Globus pallidus (tissue), 1 donor: Measurements from ENCODE around the gene UBTD1.

Experiments
- DNase-seq: peaks from one replicate; pipeline ENCODE4 v3.0.0-alpha.2; 2015; ENCODE audit warnings: low spot score

The UBTD1 gene

DNA sequence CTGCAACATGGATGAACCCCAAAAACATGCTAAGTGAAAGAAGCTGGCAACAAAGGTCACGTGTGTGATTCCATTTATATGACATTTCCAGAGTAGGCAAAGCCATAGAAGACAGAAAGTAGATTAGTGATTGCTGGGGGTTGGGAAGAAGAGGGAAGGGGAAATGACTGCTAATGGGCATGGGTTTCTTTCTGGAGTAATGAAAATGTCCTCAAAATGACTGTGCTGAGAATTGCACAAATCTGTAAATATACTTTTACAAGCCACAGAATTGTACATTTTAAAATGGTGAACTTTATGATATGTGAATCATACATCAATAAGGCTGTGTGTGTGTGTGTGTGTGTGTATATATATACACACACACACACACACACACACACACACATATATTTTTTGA lies 16.3 kb upstream of the UBTD1 start:
- DNase-seq, result no peak

GRCh38 chr10:97483506-97483905 lies 15.2 kb upstream of the UBTD1 start:
- DNase-seq, result no peak

- DNase-seq, result no peak
These were observed 14.8 kb upstream of the UBTD1 start for GRCh38 chr10:97483921-97484320.

GRCh38 chr10:97485647-97486281 lies 13.0 kb upstream of the UBTD1 start:
- DNase-seq, result no peak

DNA sequence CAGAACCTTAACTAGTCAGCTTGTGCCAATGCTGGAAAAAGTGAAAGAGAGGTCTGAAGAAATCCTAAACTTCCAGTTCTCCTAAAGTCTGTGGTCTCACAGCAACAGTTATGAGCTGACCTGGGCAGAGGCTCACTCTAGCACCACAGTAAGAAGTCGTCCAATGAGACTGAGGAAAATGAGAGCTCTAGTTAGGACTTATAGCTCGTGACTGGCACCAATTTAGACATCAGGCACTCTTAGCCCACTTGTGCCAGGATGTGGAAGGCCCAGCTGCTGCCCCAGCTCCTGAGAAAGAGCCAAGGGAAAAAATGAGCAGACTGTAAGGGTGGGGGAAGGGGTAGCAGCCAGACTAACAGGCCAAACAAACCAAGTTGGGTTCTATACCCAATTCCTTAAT lies 8.1 kb upstream of the UBTD1 start:
- DNase-seq, result peak; percentile 85

GRCh38 chr10:97494151-97494550 lies 4.6 kb upstream of the UBTD1 start:
- DNase-seq, result peak; percentile 90

GRCh38 chr10:97494863-97495506 lies 3.7 kb upstream of the UBTD1 start:
- DNase-seq, result no peak

DNA sequence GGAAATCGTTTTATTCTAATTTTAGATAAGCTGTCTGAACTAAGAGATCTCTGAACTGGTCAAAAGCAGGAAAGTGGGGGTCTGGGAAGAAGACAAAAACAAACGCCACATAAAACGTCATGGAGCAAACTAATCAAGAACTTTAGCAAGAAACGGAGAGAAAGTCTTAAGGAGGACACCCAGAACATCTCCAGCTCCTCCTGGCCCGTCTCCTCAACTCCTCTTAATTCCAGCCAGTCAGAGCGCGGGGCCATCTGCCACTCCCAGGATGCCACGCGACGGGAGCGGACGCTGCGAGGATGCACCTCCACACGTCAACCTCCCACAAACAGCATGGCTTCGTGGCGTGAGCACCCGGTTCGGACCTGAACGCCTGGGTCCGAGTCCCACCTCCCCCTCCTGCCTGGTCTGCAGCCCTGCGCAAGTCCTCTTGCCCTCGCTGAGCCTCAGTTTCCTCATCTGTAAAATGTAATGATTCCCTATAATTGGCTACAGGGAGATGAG lies 1.1 kb upstream of the UBTD1 start:
- DNase-seq, result peak; percentile 71

DNA sequence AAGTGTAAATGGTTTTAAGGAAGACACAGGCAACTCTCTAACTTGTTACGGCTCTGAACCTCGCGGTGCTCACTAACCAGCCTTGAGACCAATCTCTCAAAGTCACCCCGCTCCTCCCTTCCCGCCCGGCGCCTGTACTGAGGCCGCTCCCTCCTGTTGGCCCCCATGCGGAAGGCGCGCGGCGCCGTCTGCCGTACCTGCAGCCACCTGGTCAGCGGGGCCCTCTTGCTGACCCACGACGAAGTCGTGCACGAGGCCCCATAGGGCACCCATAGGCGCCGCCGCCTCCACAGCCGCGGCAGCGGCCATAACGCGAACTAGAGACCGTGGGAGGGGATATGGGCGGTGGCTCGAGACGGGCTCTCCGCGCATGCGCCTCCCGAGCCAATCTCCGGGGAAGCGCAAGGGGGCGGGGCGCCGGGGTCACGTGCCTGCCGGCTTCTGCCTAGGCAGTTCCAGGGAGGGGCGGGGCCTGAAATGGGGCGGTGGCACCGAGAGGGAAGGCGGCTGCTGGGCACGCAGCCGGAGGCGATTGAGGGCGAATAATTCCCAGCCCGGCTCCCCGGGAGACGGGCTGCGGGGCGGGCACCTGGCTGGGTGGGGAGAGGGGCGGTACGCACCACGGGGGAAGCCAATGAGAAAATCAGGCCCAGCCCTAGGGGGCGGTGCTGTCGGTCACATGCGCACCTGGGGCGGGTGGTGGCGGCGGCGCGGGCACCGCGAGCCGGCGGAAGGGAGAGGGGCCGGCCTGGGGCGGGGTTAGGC lies 466 bp upstream of the UBTD1 start, which contains the start of gene MMS19:
Gene MMS19, minus strand, starts transcription at position 347 of the 765 bp plus-strand sequence. Its CDS starts 38 bp downstream, at position 309.
- DNase-seq, result peak; percentile 98

GRCh38 chr10:97499561-97500296 lies 1.0 kb downstream of the UBTD1 start:
- peak; percentile 48 for DNase-seq

DNA sequence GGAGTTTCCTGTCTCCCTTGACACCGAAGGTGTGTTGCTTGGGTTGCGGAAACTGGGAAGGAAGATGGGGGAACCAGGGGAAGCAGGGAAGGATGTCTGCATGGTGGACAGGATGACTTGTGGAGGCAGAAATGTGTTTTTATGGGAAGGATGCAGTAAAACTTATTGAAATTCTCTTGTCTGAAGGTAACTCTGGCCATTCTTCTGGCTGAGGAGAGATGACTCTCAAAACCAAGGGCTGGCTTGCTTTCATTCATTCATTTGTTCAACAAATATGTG lies 1.5 kb downstream of the UBTD1 start:
- DNase-seq, result no peak

GRCh38 chr10:97502916-97503315 lies 4.2 kb downstream of the UBTD1 start:
- DNase-seq, result no peak

DNA sequence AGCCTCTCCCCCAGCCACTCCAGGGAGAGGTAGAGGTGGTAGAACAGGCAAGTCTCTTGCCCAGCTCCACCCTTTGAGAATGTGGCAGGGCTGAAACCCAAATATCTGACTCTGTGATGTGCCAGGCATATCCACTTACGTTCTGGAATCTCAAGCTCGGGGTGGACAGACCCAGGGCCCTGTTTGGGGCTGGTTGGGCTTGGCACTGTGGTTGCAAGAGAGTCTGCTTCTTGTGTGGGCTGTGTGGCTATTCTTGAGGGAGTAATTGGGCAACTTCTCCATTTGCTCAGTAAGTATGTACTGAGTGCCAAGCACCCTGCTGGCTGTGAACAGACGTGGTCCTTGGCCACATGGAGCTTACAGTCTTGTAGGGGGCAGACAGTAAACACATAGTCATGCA lies 4.7 kb downstream of the UBTD1 start:
- DNase-seq, result no peak

DNA sequence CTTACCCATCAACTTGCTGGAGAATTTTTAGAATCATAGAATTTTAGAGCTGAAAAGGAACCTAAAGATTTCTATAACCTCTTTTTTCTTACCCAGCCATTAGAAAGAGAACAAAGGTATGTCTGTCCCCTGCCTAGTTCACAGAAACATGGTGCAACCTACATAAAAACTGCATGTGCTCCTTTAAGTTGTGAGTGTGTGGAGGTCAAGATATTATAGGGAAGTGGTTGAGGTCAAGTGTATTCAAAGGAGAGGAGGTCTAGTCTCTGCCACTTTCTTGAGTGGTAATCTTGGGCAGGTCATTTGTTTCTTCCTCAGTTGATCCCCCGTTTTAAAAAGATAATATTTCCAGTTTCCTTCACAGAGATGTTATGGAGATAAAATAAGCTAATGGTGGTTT lies 6.4 kb downstream of the UBTD1 start:
- no peak for DNase-seq

DNA sequence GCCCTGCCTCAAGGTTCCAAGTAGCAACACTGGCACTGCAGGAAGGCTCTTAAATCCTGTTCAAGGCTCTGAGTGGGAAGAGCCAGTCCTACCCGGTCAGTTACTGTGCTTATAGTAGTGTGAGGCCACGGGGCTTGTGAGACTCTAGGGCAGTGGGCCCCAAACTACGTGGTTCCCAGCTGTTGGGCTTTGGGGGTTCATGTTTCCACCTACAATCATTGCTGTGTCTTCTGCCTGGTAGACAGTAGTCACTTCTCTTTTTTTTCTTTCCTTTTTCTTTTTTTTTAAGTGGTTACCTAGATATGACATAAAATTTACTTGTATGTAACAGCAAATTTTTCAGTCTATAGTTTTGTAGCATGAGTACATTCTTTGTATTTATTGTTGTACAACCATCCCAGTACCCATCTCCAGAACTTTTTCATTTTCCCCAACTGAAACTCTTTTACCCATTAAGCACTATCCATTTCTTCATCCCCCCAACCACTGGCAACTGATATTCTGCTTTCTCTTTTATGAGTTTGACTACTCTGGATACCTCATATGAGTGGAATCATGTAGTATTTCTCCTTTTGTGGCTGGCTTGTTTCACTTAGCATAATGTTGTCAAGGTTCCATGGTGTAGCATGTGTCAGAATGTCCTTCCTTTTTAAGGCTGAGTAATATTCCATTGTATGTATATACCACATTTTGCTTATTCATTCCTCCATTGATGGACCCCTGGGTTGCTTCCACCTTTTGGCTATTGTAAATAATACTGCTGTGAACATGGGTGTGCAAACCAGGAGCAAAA lies 7.7 kb downstream of the UBTD1 start:
- DNase-seq, result no peak

GRCh38 chr10:97508342-97508741 lies 9.6 kb downstream of the UBTD1 start:
- DNase-seq, result peak; percentile 73

GRCh38 chr10:97509120-97509680 lies 10.5 kb downstream of the UBTD1 start:
- no peak for DNase-seq

- DNase-seq, result no peak
These were observed 12.0 kb downstream of the UBTD1 start for GRCh38 chr10:97510686-97511085.

DNA sequence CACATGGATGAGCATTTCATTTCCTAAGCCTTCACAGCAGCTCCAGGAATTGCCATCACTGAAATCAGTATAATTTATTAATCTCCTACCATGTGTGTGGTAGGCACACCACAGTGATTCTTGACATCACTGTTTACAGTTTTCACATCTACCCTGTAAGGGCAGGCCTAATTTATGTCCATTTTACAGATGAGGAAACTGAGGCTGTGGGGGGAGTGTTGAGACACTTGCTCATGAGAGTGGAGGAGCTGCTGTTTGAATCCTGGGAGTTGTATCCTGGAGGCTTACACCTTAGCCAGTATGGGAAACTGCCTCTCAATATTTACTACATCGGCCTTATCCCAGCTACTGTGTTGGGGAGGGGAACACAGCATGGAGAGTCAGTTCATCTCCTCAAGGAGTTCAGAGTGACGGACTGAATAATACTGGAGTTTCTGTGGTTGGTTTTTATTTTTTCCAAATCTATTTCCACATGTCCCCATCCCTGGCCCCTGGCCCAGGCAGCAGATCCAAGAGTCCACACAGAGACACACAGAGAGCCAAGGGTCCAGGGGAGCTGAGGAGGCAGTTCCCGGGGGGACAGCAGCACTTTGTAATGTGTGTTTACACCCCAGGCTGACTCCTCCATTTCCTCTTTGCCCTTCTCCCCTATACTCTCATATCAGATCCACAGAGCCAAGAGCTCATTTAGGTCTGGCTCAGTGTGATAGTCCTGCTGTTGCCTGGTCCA lies 13.2 kb downstream of the UBTD1 start:
- no peak for DNase-seq

DNA sequence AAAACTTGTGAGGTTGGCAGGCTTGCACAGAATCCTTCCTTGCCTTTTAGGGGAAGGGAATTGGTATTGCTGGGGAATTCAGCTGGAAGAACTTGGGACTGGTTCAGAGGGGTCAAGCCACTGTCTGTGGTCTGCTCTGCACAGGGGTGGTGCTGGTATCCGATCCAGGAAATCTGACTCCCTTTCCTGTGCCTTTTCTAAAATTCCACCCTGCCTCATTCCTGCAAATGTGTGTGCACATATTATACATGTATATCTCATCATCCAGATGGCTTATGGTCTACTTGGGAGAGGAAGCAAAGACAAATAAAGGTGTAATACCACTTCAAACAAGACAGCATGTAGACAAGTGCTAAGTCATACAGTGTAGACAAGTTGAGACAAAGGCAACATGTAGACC lies 14.3 kb downstream of the UBTD1 start:
- DNase-seq, result no peak

DNA sequence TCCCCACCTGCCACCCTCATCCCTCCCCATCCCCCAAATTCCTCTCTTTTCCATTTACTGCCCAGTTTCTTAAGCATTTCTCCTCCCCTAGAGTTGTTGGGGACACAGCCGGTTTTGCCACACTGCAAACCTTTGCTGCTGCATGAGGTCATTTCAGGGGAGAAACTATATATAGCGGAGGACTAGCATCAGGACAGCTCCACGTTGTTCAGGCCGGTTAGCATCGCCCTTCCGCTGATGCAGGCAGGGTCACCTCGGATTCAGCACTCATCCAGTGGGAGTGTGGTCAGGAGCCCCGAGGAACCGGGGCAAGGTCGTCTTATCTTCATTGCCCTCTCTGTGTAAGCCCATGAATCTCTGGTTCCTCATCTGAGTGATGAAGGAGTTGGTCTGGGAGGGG lies 15.6 kb downstream of the UBTD1 start:
- no peak for DNase-seq
